Measurements from ENCODE around the gene MEPE.

DNA sequence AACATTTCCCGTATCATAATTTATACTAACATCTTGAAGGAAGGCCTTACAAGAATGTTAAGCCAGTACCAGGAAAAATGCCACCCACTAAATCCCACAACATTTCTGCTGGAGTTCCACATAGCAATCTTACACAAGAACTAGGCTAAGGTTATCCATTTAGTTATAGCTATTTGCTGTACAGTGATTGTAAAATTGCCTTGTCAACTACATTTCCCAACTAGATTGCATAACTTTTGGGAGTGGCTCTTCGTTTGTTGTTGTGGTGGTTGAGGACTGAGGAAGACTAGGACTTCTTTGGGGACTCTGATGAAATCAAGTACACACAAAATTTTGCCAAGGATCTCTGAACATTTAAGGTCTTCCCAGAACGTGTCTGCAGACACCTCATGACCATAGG, 25.4 kb upstream of the MEPE start:
- TF ChIP-seq, protein P1, sequence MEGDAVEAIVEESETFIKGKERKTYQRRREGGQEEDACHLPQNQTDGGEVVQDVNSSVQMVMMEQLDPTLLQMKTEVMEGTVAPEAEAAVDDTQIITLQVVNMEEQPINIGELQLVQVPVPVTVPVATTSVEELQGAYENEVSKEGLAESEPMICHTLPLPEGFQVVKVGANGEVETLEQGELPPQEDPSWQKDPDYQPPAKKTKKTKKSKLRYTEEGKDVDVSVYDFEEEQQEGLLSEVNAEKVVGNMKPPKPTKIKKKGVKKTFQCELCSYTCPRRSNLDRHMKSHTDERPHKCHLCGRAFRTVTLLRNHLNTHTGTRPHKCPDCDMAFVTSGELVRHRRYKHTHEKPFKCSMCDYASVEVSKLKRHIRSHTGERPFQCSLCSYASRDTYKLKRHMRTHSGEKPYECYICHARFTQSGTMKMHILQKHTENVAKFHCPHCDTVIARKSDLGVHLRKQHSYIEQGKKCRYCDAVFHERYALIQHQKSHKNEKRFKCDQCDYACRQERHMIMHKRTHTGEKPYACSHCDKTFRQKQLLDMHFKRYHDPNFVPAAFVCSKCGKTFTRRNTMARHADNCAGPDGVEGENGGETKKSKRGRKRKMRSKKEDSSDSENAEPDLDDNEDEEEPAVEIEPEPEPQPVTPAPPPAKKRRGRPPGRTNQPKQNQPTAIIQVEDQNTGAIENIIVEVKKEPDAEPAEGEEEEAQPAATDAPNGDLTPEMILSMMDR (IDR thresholded peaks at IDR 0.05; ENCODE audit: low read length), result no peak
- TF ChIP-seq EZH2 (IDR thresholded peaks at IDR 0.05; ENCODE audit: borderline replicate concordance, low read length), result no peak
